HG02763 (cell line): ENCODE results near the gene ABL1.

Experiments
- ATAC-seq: cut with Tn5 transposase; IDR thresholded peaks from one replicate; pipeline ENCODE4 v1.9.1; 2021; ENCODE audit warnings: mild to moderate bottlenecking, moderate library complexity; ENCODE audit not compliant: unreplicated experiment

Gene ABL1

DNA sequence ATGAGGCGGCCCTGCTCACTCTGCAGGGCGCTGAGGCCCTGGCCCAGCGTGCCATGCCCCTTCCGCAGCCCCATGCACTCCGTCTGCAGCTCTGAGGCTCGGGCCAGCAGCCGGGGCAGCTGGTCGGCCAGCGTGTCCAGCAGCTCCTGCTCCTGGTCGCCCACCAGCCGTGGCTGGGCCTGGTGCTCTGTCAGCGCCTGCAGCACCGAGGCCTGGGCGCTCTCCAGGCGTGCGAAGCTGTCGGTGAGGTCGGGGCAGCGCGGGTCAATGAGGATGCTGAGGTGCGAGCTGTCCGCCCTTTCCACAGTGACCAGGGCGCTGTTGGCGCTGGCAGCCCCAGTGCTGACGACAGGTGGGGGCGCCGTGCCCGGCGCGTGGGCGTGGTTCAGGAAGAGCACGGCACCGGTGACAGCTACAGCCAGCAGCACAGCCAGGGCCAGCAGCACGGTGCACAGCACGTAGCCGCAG is 94.6 kb downstream of the ABL1 start:
- ATAC-seq, result no peak

DNA sequence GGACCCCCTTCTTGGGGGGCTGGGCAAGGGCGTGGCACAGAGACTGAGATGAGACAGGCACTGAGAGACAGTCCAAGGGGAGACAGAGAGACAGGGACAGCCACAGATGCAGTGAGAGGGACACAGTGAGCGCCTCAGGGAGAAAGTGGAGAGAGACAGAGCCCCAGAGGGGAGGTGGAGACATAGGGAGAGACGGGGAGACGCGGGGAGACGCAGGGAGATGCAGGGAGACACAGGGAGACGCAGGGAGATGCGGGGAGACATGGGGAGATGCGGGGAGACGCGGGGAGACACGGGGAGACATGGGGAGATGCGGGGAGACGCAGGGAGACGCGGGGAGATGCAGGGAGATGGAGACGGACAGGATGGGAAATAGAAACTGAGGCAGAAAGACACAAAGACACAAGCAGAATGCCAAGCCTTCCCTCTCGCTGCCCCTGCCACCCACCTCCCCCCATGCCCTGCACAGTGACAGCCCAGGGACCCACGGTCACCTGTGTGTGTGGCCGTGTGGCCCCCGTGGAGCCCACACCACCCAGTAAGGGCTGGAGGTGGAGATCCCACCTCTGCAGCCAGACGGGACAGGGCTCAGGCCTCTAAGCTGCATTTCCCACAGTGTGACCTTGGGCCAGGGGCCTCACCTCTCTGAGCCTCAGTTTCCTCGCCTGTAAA is 95.2 kb downstream of the ABL1 start:
- no peak for ATAC-seq

- ATAC-seq, result no peak
These were observed 95.8 kb downstream of the ABL1 start for GRCh38 chr9:130930804-130931349.

DNA sequence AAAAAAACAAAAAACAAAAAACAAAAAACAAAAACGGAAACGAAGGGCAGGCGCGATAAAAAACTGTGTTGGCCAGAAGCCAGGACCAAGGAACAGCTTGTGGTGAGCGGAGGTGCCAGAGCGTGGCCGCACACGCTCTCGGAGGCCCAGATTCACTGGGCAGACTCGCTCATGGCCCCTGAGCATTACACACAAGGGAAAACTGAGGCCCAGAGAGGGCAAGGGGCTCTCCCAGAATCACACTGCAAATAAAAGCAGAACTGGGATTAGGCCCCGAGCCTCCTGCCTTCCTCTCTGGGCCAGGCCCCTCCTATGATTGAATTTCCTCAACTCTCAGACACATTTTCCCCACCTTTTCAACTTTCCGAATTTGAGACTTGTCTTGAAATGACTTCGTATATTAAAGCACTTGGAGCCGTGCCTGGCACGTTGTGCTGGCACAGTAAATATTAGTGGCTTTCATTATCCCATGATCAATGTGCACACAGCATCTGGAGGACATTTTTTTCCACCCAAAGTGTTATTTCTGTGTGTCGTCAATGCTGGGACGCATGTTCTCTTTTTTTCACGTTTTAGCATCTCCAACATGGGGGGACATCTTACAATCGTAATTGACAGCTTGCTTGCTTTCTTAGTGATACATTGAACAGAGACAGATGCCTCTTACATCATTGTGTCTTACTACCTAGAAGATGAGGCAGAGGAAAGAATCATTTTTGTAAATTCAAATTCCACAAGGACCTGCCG is 96.6 kb downstream of the ABL1 start:
- no peak for ATAC-seq

DNA sequence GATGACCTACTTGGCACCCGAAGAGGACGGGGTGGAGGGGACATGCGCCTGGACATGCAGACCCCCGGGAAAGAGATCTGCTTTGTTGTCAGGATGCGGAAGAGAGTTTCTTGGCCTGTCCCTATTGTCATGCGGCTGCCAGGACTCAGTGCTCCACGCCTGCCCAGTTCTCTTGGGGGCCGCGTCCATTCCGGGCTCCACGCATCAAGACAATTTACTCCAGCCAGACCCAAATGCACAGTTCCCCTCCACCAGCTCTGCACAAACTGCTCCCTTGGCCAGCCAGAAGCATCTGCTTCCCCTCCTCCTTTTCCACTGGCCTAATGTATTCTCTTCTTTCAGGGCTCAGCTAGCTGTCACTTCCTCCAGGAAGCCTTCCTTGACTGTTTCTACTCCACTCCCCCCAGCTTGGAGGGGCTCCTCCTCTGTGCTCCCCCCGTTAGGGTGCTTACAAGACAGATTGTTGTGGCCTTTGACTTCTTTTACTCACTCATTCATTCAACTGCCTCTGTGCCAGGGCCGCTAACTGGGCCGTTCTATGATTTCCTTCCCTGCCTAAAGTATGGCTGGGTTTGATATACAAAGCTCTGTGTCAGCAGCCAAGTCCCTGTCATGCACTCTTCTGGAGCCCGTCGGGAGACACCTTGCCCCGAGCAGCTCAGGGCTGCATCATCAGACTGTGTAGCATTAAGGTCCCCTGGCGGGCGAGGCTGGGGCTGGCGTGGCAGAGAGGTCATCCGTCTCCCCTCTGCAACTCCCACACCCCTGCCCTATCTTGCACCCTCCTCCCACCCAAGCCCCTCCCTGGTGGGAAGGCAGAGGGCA is 97.4 kb downstream of the ABL1 start:
- ATAC-seq, result no peak

- no peak for ATAC-seq
These were observed 98.3 kb downstream of the ABL1 start for GRCh38 chr9:130933114-130934046.

GRCh38 chr9:130934246-130934645 is 99.2 kb downstream of the ABL1 start:
- ATAC-seq, result no peak

- no peak for ATAC-seq
These were observed 99.9 kb downstream of the ABL1 start for GRCh38 chr9:130934702-130935647.

GRCh38 chr9:130935648-130936271 is 100.7 kb downstream of the ABL1 start:
- ATAC-seq, result no peak

DNA sequence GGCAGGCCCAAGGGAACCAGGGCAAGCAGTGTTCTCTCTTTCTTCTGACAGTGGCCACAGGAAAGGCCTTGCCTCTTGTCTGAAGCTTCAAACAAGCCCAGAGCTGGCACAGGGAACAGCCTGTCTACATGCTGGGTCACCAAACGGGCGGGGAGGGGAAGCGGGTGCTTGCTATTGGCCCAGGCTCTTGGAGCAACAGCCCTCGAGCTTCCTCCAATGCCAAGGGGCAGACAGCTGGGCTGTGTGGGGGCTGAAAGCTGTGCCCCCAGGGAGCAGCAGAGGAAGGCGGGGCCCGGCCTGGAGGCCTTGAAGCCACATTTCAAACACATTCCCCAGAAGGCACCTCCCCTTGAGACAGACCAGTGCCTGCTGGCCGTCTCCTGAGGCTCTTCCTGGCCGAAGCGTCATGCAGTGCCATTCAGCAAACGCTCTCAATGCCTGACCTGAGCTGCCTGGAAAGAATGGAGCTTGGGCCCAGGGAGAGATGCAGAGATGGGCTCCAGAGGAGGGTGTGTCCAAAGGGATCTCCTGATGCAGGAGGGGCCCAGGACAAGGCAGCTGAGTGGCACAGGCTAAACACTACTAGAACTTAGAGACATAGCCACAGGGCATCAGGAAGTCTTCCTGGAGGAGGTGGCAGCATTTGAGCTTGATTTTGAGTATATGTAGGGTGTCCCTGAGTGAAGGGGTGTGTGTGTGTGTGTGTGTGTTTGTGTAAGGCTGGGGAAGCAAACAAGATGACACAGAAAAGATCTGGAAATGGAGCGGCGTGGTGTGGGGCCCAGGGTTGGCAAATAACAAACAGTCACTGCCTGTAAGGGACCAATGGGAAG is 101.4 kb downstream of the ABL1 start:
- no peak for ATAC-seq
